ENCODE measurements around the gene LRRC63.

LRRC63 gene

GRCh38 chr13:46324976-46325375, 113.2 kb downstream of the LRRC63 start:
- no peak for DNase-seq (ENCODE audit: low read depth)
- H3K4me3 ChIP-seq (ENCODE audit: low read depth, low read length): no peak overlapping the region
- TF ChIP-seq, protein P1, sequence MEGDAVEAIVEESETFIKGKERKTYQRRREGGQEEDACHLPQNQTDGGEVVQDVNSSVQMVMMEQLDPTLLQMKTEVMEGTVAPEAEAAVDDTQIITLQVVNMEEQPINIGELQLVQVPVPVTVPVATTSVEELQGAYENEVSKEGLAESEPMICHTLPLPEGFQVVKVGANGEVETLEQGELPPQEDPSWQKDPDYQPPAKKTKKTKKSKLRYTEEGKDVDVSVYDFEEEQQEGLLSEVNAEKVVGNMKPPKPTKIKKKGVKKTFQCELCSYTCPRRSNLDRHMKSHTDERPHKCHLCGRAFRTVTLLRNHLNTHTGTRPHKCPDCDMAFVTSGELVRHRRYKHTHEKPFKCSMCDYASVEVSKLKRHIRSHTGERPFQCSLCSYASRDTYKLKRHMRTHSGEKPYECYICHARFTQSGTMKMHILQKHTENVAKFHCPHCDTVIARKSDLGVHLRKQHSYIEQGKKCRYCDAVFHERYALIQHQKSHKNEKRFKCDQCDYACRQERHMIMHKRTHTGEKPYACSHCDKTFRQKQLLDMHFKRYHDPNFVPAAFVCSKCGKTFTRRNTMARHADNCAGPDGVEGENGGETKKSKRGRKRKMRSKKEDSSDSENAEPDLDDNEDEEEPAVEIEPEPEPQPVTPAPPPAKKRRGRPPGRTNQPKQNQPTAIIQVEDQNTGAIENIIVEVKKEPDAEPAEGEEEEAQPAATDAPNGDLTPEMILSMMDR (IDR thresholded peaks at IDR 0.05; ENCODE audit: insufficient read depth, low read depth, low read length, missing control alignments): no peak

All from GM12865 (cell line).